Stimulated activated CD4-positive, alpha-beta T cell treated with anti-CD3 and anti-CD28 coated beads, Interleukin-1b, Interleukin-23, amount 100 ng/mL, for 4 hours (primary cell): ENCODE data around the gene ENO4.

ENCODE experiments used
- DNase-seq, 2 donors: peaks; one replicate each; pipeline ENCODE4 v3.0.0-alpha.2; 2020; ENCODE audit warnings: low read depth in 2 of 2

Gene ENO4, protein sequence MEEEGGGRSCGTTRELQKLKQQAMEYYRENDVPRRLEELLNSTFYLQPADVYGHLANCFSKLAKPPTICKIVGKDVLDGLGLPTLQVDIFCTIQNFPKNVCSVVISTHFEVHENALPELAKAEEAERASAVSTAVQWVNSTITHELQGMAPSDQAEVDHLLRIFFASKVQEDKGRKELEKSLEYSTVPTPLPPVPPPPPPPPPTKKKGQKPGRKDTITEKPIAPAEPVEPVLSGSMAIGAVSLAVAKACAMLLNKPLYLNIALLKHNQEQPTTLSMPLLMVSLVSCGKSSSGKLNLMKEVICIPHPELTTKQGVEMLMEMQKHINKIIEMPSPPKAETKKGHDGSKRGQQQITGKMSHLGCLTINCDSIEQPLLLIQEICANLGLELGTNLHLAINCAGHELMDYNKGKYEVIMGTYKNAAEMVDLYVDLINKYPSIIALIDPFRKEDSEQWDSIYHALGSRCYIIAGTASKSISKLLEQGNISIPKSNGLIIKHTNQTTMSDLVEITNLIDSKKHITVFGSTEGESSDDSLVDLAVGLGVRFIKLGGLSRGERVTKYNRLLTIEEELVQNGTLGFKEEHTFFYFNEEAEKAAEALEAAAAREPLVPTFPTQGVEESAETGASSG

DNA sequence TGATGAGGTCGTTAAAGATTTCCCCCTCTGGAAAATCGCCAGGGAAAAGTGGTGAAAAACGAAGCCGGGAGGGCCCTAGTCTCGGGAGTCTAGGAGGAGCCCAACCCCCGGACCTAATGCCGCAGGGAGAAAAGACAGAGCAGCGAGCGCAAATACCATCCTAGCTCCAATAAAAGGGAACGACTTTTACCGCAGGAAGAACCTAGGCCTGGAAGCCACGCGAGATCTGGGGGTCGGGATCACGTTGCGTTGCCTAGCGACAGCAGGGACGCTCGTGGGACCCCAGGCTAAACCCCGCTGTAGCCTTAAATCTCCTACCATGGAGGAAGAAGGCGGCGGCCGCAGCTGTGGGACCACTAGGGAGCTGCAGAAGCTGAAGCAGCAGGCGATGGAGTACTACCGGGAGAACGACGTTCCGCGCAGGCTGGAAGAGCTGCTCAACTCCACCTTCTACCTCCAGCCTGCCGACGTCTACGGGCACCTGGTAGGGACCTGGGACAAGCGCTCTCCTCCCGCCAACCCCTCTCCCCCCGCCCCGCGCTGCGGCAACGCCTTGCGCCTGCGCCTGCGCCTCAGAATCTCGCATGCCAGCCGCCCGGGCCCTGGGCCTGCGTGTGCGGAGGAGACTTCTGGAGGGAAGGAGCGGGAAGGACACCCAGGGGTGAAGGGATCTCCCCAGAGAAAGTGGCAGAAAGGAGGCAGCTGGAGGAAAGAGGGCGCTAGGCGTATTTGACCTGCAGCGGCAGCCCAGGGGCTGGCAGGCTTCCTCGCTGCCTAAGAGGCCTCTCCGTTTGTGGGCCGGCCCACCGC is at the start of gene ENO4:
Gene ENO4, plus strand, starts transcription at position 252 of the 810 bp plus-strand sequence. Its CDS starts 68 bp downstream, at position 320.
- peak in 1 of 2 donors; percentile 29 for DNase-seq

GRCh38 chr10:116800286-116800929 is 48.9 kb upstream of the ENO4 start:
- DNase-seq = no peak

DNA sequence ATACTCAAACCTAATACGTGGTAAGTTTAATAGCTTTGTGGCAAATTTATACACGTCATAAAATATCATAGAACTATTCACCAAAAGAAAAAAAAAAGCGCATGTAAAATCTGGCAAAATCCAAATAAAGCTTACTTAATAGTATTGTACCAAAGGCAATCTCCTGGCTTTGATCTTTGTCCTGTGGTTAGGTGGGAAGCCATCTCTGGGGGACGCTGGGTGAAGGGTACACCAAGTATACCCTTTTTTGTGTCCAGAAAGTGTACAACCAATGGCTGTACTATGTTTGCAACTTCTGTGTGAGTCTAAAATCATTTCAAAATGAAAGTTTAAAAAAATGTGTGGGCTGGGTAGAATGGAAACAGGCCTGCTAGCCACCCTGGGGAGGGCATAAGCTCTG is 47.6 kb upstream of the ENO4 start:
- no peak for DNase-seq

DNA sequence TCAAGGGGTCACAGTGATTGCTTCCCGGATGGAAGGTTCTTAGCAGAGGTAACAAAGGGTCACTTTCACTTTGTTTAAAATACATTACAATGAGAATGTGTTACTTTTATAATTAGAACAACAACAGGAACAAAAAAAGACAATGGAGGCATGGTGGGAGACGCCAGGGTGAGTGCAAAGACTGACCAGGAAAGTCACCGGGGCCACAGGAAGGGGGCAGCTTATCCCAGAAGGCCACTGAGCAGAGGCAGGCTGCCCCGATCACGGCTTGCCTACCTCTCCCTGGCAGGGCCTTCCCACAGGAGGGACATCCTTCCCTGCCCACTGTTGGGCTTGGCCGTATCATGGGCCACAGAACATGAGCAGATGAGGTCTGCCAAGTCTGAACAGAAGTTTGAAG is 46.8 kb upstream of the ENO4 start:
- DNase-seq = no peak

GRCh38 chr10:116802876-116803275 is 46.4 kb upstream of the ENO4 start:
- no peak for DNase-seq

DNA sequence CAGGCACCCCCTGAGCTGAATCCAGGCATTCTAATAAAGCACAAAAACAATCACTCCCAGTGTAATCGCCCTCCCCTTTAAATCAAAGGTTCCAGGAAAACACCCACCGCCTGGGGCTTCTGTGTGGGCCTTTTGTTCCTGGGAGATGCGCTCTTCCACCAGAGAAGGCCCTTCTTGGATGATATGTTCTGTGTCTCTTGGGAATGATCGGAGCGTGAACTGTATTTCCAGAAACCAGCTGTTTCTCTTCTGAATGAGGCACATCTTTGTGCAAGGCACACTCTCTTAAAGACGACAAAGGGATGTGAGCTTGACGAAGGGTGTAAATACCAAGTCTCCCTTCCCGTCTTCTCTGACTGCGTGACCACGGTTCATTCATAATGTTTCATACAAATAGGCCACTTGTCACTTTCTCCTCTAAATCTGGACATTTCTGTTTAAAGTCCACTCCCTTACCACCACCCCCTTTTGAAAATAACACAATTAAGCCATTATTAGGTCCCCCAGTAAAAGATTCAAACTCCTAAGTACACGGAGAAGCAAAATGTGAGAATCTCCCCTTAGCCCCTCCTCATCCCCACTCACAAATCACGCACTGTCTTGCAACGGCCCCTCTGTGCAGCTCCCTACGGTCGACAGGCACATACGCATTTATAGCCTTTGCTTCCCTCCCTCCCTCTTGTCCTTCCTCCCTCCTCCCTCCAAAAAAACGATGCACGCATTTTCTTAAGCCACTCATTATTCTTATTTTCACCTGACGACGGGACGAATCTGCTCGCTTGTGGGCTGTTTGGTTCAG is 45.6 kb upstream of the ENO4 start:
- no peak for DNase-seq

- no peak for DNase-seq
These were observed 40.6 kb upstream of the ENO4 start for GRCh38 chr10:116808706-116809105.

DNA sequence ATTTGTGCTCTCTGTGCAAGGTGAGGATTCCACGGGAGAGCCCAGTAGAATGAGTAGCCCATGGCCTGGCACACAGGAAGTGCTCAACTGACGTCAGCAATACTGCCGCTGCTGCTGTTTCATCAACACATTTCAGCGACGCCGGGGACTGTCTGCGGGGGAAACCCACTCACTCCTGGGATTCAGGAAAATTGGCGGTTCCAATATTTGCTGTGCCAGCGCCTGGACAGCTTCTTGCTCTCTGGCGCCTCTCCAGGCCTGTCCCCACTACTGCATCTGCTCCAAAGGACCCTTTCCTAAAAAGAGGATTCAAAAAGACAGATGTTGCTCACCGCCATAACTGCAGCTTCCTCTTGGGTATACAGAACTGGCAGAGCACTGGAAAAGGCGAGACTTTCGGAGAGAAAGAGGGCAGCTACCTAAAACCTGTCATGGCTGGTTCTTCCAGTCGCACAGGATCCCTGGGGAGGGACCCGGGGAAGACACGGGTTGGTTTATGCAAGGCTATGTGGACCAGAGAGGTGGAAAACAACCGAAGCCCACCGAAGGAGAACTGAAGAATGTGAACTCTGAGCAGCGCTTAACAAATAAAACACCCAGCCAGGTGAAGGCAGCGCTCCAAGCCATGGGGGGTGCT is 39.7 kb upstream of the ENO4 start:
- DNase-seq = no peak

GRCh38 chr10:116810120-116810500 is 39.2 kb upstream of the ENO4 start:
- no peak for DNase-seq

DNA sequence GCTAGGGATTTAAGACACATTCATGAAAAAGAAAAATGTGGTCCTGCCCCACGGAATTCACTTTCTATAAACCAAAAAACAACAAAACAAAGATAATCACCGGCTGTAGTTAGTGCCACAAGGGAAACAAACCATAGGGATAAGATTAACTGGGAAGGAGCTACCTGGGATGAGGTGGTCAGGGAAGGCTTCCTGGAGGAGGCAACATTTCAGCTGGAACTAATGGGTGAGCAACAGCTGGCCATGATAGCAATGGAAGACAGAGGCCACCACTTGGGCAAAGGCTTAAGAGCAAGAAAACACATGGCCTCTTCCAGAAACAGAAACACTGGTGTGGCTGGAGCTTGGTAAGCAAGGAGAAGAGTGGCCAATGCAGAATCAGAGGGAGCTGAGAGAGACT is 38.4 kb upstream of the ENO4 start:
- DNase-seq = no peak

DNA sequence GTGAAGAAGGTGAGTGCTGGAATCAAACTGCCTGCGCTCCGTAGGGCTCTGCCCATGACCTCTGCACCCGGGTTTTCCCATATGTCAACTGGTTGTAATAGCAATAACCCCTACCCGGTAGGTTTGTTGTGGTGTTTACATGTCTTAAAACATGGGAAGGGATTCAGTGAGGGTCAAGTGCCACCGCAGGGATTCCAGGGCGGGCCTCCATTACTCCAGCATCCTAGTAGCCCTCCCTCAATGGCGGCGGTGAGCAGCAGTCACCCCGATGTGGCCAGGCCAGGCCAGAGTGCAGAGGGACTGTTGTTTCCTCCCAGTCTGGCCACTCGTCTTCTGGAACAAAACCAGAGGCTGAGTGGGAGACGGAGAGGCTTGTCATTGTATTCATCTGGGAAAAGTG is 37.6 kb upstream of the ENO4 start:
- no peak for DNase-seq

DNA sequence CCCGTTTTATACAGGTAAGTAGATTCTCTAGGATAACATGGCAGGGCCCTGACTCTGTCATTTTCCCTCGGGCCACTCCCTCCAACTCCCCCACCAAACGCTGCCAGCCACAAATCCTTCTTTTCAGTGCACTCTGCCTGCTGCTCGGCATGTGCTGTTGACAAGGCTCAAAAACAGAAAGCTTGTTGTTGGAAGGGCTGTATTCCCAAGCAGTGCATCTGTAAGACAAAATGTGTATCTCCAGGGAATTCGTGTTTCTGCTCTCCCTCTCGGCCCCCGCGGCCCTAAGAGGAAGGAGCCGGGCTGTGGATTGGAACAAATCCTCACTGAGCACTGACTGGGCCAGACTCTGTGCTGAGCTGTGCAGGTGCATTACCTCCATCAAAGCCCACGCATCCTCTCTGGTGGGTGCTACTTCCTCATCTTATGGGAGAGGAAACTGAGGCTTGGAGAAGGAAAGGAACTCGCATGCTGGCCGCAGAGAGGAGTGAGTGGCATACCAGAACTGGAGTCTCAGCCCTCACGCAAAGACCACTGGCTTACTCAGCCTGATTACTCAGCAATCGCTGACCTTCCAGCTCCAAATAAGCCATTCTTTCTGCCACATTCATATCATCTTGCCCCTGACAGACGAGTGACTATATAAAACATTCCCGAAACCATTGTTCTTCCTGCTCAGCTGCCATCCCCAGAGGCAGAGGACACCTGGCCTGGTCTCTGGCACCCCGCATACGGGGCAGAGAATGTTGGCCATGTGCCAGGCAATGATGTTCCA is 33.5 kb upstream of the ENO4 start:
- DNase-seq = no peak

DNA sequence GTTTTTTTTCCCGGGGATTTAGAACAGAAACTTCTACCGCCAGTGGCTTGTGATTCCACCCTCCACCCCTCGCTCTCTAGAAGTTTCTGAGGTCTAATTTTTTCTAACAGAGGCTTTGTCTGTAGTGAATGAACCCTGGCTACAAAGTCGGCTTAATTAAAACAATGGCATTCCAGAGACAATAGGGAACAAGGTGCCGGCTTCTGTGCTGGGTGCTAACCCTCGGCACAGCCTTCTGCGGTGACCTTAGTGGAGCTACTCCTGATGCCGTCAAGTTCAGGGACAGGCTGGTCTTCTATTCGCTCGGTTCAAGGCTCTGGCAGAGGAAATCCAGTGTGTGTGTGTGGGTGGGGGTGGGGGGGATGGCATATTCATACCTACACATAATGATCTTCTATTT is 32.1 kb upstream of the ENO4 start:
- DNase-seq = no peak

GRCh38 chr10:116817780-116818343 is 31.4 kb upstream of the ENO4 start:
- no peak for DNase-seq

- DNase-seq = no peak
These were observed 29.2 kb upstream of the ENO4 start for GRCh38 chr10:116819999-116820677.

DNA sequence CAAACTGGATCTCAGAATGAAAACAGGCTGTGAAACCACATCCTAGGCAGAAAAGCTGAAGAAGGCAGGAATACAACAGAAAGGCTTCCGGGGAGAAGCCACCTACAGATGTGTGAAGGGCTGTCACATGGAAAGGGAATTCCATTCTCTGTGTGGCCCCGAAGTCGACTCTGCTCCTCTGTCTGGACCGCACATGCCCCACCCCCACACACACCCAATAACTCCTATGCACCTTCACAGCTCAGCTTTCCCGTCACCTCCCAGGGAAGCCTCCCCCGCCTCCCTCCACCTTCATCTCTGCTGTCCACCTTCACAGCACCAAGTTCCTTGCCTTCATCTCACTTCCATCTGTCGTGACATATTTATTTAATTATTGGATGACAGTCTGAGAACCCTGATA is 23.4 kb upstream of the ENO4 start:
- no peak for DNase-seq

DNA sequence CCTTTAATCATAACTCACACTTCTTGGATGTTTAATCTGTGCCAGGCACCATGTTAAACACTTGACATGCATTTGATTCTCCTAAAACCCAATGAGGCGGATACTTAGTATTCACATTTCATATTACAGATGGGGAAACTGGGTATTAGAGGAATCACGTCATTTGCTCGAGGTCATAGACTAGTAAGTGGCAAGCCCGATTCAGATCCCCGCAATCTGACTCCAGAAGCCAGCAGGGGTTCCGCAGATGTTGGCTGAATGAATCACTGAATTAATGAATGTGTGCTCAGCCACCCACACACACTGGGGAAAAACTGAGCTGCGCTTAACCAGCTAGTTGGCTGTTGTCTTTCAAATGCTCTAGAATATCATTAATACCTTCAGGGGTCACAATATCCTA is 22.5 kb upstream of the ENO4 start:
- no peak for DNase-seq

DNA sequence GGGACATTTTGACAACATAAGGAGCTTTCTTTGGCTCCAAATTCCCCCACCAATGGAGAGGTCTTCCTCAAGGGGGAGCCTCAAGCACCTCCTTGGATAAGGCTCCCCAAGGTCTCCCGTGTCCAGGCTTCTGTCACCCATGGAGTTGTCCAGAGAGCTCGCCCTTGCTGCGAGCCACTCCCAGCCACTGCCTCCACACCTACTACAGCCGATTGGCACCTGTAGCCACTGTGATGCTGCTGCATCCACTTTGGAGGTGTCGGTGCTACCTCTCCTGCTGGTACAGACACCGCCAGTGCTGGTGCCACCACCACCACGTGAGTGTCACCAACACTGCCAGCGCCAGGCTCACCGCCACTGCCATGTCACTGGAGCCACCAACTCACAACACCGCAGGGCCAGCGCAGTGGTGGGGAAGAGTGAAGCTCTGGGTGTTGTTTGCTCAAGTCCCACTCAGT is 22.1 kb upstream of the ENO4 start:
- no peak for DNase-seq

- DNase-seq = no peak
These were observed 21.2 kb upstream of the ENO4 start for GRCh38 chr10:116828116-116828515.
